ENCODE measurements around the gene NAPA. TPM values are rescaled to one million over a fixed set of nuclear protein-coding genes. Genes with fewer than 3 reads are reported as not detected.
A peak's percentile ranks its signal among the peaks of the same experiment; 100 is the strongest.

Gene NAPA
- total and polyA plus RNA-seq, 2 of the 13 experiments (the other 11 are each of a cell fraction or from before 2014, with no cell fraction given): 32.6 to 65.9 TPM

DNA sequence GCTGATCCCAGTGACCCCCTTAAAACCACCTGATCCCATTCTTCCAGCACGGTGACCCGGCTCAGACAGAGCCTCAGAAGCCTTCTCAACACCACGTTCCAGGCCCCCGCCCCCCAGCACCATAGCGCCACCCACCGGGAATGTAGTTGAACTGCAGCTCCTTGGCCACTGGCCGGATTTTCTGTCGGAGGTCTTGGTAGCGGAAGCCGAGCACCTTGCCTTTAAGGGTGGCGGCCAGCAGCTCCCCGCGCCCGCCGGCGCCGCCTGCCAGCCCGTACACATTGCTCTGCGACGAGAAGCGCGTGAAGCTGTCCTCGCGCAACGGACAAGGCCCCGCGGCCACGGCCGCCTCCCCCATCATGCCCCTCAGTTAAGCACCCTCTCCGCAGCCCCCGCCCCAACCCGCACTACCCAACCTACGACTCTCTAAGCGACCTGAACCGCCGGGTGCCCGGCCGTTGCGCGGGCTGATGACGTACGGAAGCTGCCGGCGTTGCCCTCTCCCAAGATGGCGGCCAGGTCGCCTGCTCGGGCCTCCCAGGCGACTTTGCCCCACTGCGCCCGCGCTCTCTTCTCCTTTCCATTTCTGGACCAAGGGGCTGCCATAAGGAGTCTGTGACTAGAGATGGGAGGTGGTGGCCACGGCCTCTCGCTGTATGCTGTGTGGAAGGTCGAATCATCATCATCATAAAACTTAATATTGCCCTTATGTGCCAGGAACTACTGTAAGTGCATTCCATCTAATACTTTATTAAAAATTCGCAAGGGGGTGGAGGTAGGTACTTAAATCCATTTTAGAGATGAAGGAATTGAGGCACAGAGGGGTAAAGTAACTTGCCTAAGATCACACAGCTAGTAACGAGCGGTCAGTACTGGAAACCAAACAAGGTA is 30.8 kb downstream of the NAPA start, which contains the start of gene KPTN (continued):
- TF ChIP-seq FLYWCH1 (CRISPR knock-in tag; IDR thresholded peaks at IDR 0.05): no peak
- TF ChIP-seq, protein P1, sequence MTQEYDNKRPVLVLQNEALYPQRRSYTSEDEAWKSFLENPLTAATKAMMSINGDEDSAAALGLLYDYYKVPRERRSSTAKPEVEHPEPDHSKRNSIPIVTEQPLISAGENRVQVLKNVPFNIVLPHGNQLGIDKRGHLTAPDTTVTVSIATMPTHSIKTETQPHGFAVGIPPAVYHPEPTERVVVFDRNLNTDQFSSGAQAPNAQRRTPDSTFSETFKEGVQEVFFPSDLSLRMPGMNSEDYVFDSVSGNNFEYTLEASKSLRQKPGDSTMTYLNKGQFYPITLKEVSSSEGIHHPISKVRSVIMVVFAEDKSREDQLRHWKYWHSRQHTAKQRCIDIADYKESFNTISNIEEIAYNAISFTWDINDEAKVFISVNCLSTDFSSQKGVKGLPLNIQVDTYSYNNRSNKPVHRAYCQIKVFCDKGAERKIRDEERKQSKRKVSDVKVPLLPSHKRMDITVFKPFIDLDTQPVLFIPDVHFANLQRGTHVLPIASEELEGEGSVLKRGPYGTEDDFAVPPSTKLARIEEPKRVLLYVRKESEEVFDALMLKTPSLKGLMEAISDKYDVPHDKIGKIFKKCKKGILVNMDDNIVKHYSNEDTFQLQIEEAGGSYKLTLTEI (CRISPR knock-in tag; conservative IDR thresholded peaks at IDR 0.05): no peak
- TF ChIP-seq ZNF816 (CRISPR knock-in tag; IDR thresholded peaks at IDR 0.05; ENCODE audit: borderline replicate concordance): peak; percentile 24; the same call in 1 of the 2 replicates
- TF ChIP-seq CHD4 (IDR thresholded peaks at IDR 0.05; ENCODE audit: borderline replicate concordance, low read length): no peak
- 0 out of 2 replicates have a peak, but pooled peaks have one; percentile 64 for TF ChIP-seq HOXA5 (CRISPR knock-in tag; IDR thresholded peaks at IDR 0.05)
- TF ChIP-seq, protein P2, sequence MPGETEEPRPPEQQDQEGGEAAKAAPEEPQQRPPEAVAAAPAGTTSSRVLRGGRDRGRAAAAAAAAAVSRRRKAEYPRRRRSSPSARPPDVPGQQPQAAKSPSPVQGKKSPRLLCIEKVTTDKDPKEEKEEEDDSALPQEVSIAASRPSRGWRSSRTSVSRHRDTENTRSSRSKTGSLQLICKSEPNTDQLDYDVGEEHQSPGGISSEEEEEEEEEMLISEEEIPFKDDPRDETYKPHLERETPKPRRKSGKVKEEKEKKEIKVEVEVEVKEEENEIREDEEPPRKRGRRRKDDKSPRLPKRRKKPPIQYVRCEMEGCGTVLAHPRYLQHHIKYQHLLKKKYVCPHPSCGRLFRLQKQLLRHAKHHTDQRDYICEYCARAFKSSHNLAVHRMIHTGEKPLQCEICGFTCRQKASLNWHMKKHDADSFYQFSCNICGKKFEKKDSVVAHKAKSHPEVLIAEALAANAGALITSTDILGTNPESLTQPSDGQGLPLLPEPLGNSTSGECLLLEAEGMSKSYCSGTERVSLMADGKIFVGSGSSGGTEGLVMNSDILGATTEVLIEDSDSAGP (CRISPR knock-in tag; IDR thresholded peaks at IDR 0.05; ENCODE audit: borderline replicate concordance): peak; percentile 90; the same call in 1 of the 2 replicates
- TF ChIP-seq, protein P3, sequence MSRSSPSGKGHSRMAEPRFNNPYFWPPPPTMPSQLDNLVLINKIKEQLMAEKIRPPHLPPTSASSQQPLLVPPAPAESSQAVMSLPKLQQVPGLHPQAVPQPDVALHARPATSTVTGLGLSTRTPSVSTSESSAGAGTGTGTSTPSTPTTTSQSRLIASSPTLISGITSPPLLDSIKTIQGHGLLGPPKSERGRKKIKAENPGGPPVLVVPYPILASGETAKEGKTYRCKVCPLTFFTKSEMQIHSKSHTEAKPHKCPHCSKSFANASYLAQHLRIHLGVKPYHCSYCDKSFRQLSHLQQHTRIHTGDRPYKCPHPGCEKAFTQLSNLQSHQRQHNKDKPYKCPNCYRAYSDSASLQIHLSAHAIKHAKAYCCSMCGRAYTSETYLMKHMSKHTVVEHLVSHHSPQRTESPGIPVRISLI (CRISPR knock-in tag; IDR thresholded peaks at IDR 0.05; ENCODE audit: borderline replicate concordance): no peak
- TF ChIP-seq, protein P4, sequence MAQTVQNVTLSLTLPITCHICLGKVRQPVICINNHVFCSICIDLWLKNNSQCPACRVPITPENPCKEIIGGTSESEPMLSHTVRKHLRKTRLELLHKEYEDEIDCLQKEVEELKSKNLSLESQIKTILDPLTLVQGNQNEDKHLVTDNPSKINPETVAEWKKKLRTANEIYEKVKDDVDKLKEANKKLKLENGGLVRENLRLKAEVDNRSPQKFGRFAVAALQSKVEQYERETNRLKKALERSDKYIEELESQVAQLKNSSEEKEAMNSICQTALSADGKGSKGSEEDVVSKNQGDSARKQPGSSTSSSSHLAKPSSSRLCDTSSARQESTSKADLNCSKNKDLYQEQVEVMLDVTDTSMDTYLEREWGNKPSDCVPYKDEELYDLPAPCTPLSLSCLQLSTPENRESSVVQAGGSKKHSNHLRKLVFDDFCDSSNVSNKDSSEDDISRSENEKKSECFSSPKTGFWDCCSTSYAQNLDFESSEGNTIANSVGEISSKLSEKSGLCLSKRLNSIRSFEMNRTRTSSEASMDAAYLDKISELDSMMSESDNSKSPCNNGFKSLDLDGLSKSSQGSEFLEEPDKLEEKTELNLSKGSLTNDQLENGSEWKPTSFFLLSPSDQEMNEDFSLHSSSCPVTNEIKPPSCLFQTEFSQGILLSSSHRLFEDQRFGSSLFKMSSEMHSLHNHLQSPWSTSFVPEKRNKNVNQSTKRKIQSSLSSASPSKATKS (CRISPR knock-in tag; IDR thresholded peaks at IDR 0.05): no peak
- TF ChIP-seq ZNF749 (CRISPR knock-in tag; IDR thresholded peaks at IDR 0.05; ENCODE audit: borderline replicate concordance): peak; percentile 28; the same call in 1 of the 2 replicates
- no peak for TF ChIP-seq ZNF20 (CRISPR knock-in tag; IDR thresholded peaks at IDR 0.05)
- TF ChIP-seq, protein P5, sequence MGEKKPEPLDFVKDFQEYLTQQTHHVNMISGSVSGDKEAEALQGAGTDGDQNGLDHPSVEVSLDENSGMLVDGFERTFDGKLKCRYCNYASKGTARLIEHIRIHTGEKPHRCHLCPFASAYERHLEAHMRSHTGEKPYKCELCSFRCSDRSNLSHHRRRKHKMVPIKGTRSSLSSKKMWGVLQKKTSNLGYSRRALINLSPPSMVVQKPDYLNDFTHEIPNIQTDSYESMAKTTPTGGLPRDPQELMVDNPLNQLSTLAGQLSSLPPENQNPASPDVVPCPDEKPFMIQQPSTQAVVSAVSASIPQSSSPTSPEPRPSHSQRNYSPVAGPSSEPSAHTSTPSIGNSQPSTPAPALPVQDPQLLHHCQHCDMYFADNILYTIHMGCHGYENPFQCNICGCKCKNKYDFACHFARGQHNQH (CRISPR knock-in tag; IDR thresholded peaks at IDR 0.05): peak; percentile 38
- 0 out of 2 replicates have a peak, but pooled peaks have one; percentile 36 for TF ChIP-seq MIER2 (CRISPR knock-in tag; IDR thresholded peaks at IDR 0.05)
- TF ChIP-seq ZNF672 (CRISPR knock-in tag; IDR thresholded peaks at IDR 0.05): no peak
- no peak for TF ChIP-seq PHB2 (IDR thresholded peaks at IDR 0.05; ENCODE audit: partially characterized antibody)
- TF ChIP-seq HES4 (CRISPR knock-in tag; IDR thresholded peaks at IDR 0.05; ENCODE audit: borderline replicate concordance): peak; percentile 53; the same call in 1 of the 2 replicates
- TF ChIP-seq FOXP1 (IDR thresholded peaks at IDR 0.05): no peak
- TF ChIP-seq FOXP1 (CRISPR knock-in tag; IDR thresholded peaks at IDR 0.05): no peak
- TF ChIP-seq ZIK1 (CRISPR knock-in tag; IDR thresholded peaks at IDR 0.05; ENCODE audit: borderline replicate concordance, low read depth): no peak; the same call in 1 of the 2 replicates
- TF ChIP-seq ZNF460 (CRISPR knock-in tag; IDR thresholded peaks at IDR 0.05; ENCODE audit: borderline replicate concordance): no peak
- TF ChIP-seq ZNF660 (CRISPR knock-in tag; IDR thresholded peaks at IDR 0.05; ENCODE audit: borderline replicate concordance, low read depth): no peak
- no peak for TF ChIP-seq TOPORS (CRISPR knock-in tag; IDR thresholded peaks at IDR 0.05)
